OCI-LY7 (cell line): ENCODE data around the gene AFF3.

Source experiments
- EZH2phosphoT487 ChIP-seq: fragments of 200-600 bp; sonication (generic); IDR thresholded peaks from 2 replicates; pipeline ENCODE4 v1.6.1; 2018; ENCODE audit warnings: low read depth, borderline replicate concordance, mild to moderate bottlenecking, mixed run types, antibody characterized with exemption, low read length, moderate library complexity, mixed read lengths
- TF ChIP-seq, protein P1 (sequence below): fragments of 200-600 bp; sonication (generic); conservative IDR thresholded peaks from 2 replicates; pipeline ENCODE4 v1.5.1; 2014; ENCODE audit warnings: mild to moderate bottlenecking, antibody characterized with exemption, low read length, moderate library complexity, mixed read lengths

DNA sequence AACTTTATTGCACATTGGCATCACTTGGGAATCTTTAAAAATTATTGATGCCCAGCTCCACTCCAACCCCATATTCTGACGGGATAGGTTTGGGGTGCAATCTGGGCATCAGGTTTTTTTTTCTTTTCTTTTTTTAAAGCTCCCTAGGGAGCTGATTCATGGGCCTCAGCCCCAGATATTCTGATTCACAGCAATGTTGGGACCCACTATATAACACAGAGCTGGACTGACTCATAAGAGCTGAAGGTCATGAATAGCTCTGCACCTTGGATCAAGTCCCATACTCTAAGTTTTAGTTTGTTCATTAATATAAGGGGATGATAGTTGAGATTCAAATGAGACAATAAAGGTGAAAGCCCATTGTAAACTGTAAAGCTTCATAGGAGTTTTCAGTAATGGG, 461.4 kb downstream of the AFF3 start:
- TF ChIP-seq, protein P1, sequence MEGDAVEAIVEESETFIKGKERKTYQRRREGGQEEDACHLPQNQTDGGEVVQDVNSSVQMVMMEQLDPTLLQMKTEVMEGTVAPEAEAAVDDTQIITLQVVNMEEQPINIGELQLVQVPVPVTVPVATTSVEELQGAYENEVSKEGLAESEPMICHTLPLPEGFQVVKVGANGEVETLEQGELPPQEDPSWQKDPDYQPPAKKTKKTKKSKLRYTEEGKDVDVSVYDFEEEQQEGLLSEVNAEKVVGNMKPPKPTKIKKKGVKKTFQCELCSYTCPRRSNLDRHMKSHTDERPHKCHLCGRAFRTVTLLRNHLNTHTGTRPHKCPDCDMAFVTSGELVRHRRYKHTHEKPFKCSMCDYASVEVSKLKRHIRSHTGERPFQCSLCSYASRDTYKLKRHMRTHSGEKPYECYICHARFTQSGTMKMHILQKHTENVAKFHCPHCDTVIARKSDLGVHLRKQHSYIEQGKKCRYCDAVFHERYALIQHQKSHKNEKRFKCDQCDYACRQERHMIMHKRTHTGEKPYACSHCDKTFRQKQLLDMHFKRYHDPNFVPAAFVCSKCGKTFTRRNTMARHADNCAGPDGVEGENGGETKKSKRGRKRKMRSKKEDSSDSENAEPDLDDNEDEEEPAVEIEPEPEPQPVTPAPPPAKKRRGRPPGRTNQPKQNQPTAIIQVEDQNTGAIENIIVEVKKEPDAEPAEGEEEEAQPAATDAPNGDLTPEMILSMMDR = no peak
- no peak for TF ChIP-seq EZH2phosphoT487
